PC-3 (cell line): ENCODE results near the gene SOS1. TPM values are rescaled to one million over a fixed set of nuclear protein-coding genes. Genes with fewer than 3 reads are reported as not detected.

Experiments used
- ATAC-seq: fragments of 200-7000 bp; cut with Tn5 transposase; 2 replicates; pipeline ENCODE4 v1.9.1; 2020; ENCODE audit warnings: mild to moderate bottlenecking, moderate library complexity
- BruUV-seq: library from RNA; stranded (reverse); fragments of 400-500 nt; replicated peaks from 2 replicates; lab custom pipeline; 2021; lab: Mats Ljungman, UMichigan
- CTCF ChIA-PET: fragments of 300-600 bp; sonication (Branson Sonifier 250); formaldehyde crosslinking; loops from one replicate; lab custom pipeline; 2022; ENCODE audit warnings: antibody characterized with exemption; lab: Charles Lee
- POLR2A ChIA-PET: fragments of 300-600 bp; sonication (Branson Sonifier 250); formaldehyde crosslinking; loops from one replicate; lab custom pipeline; 2022; ENCODE audit warnings: antibody characterized with exemption; ENCODE audit not compliant: unreplicated experiment; lab: Charles Lee
- DNase-seq: peaks from one replicate; pipeline ENCODE4 v3.0.0-alpha.2; 2015
- H2AFZ ChIP-seq: fragments of 300-600 bp; sonication (generic); 2 replicates; pipeline ENCODE4 v1.6.0; 2016; ENCODE audit warnings: antibody characterized with exemption, low read length
- H3F3A ChIP-seq: fragments of 300-600 bp; sonication (generic); one replicate; pipeline ENCODE4 v1.6.0; 2017; ENCODE audit warnings: antibody characterized with exemption, low read length, control low read depth, mild to moderate bottlenecking; ENCODE audit not compliant: unreplicated experiment
- H3K27ac ChIP-seq: fragments of 300-600 bp; sonication (generic); 2 replicates; pipeline ENCODE4 v1.5.1; 2016; ENCODE audit warnings: mild to moderate bottlenecking, low read length
- H3K27me3 ChIP-seq: fragments of 300-600 bp; sonication (generic); 2 replicates; pipeline ENCODE4 v1.6.1; 2016; ENCODE audit warnings: low read length, mixed read lengths
- H3K36me3 ChIP-seq: fragments of 300-600 bp; sonication (generic); 2 replicates; pipeline ENCODE4 v1.6.1; 2016; ENCODE audit warnings: low read depth, mixed run types, low read length, mixed read lengths
- H3K4me1 ChIP-seq: fragments of 300-600 bp; sonication (generic); 2 replicates; pipeline ENCODE4 v1.5.1; 2016; ENCODE audit warnings: low read length; ENCODE audit not compliant: insufficient read depth
- H3K4me2 ChIP-seq: fragments of 300-600 bp; sonication (generic); 2 replicates; pipeline ENCODE4 v1.6.0; 2016; ENCODE audit warnings: low read length
- H3K4me3 ChIP-seq: fragments of 300-600 bp; sonication (generic); 2 replicates; pipeline ENCODE4 v1.5.1; 2016; ENCODE audit warnings: mild to moderate bottlenecking, low read length, mixed read lengths
- H3K79me2 ChIP-seq: fragments of 300-600 bp; sonication (generic); 2 replicates; pipeline ENCODE4 v1.6.1; 2017; ENCODE audit warnings: low read length, mixed read lengths
- H3K9ac ChIP-seq: fragments of 300-600 bp; sonication (generic); 2 replicates; pipeline ENCODE4 v1.6.0; 2016; ENCODE audit warnings: mild to moderate bottlenecking, low read length
- H3K9me2 ChIP-seq: fragments of 300-600 bp; sonication (generic); replicated peaks from 2 replicates; pipeline ENCODE4 v1.6.1; 2016; ENCODE audit warnings: mixed run types, low read length, mixed read lengths
- H3K9me3 ChIP-seq: fragments of 300-600 bp; sonication (generic); 2 replicates; pipeline ENCODE4 v1.6.1; 2016; ENCODE audit warnings: low read length, mixed read lengths
- H4K20me1 ChIP-seq: fragments of 300-600 bp; sonication (generic); 2 replicates; pipeline ENCODE4 v1.6.1; 2016; ENCODE audit warnings: low read length, mixed read lengths
- EZH2 ChIP-seq: fragments of 300-600 bp; sonication (generic); IDR thresholded peaks from one replicate; pipeline ENCODE4 v1.6.1; 2017; ENCODE audit warnings: antibody characterized with exemption, mild to moderate bottlenecking, low read length; ENCODE audit not compliant: unreplicated experiment
- EZH2phosphoT487 ChIP-seq: fragments of 300-600 bp; sonication (generic); IDR thresholded peaks from 2 replicates; pipeline ENCODE4 v1.6.1; 2018; ENCODE audit warnings: mild to moderate bottlenecking, antibody characterized with exemption, low read length, borderline replicate concordance
- intact Hi-C: fragments of 100-400 bp; cut with micrococcal nuclease; formaldehyde crosslinking; loops from 2 replicates; pipeline ENCODE4 v1.9.0; 2023
- total RNA-seq: library from RNA; depleted of rRNA; stranded (reverse); fragments of >200 nt; gene quantifications from 2 replicates; pipeline ENCODE4 v1.2.3, GENCODE V29; 2014
- TF ChIP-seq, protein P1 (sequence below): fragments of 300-600 bp; sonication (generic); conservative IDR thresholded peaks from 2 replicates; pipeline ENCODE4 v1.5.1; 2017; ENCODE audit warnings: antibody characterized with exemption, low read depth, mild to moderate bottlenecking, low read length

The SOS1 gene
- total RNA-seq, 1 experiment from 2014 or later = 9.7 TPM

DNA sequence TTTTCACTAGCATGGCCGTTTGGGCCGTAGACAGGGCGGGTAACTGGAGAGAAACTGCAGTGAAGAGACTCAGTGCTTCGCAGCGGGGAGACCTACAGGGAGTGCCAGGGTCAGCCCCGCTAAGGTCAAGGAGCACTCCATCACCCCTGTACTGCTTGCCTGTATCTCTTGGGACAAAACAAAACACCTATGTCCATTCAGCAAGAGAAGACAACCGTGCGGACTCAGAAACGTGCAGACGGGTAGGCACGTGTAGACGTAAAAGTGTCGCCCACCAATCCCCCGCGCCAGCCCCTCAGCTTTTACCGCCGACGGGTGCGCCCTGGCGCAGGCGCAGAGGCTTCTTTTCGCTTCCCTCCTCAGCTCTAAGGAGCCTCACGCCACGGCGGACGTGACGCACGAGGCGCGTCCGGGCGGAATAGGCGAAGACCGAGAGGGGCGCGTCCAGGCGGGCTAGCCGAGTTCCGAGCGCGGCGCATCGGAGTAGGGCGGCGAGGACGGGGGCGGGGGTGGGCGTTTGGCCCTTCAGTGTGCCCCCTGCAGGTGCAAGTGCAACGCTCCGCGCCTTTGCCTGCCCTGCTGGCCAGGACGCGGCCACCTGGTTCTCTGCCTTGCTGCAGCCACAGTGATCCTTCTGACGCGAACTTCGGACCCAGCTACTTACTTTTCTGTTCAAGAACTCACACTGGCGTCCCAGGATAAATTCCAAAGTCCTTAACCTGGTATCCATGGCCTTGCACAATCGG is 3.3 kb upstream of the SOS1 start:
- H3K79me2 ChIP-seq = peaks cover 11% of the 10 kb centered on the region
- no TSS peak for BruUV-seq
- H3F3A ChIP-seq = no peaks in the 10 kb centered on the region
- H3K4me1 ChIP-seq = peaks cover 26% of the 10 kb centered on the region
- no peaks in the 10 kb centered on the region for H3K9me3 ChIP-seq
- peak overlapping the region; percentile 73 for H3K4me3 ChIP-seq
- CTCF ChIA-PET = interaction anchor here (0.6 to 1.5 kb wide), 4 partner anchors 74 to 382 kb away, joined by 3 to 13 read pairs (median 8); no protein-coding TSS in a partner anchor
- 0 out of 2 replicates have a peak, but pooled peaks cover 5% of the 10 kb centered on the region for H4K20me1 ChIP-seq
- H3K27ac ChIP-seq = peak overlapping the region; percentile 58
- no peaks in the 10 kb centered on the region for H3K27me3 ChIP-seq
- H3K9me2 ChIP-seq = no peaks in the 10 kb centered on the region
- ATAC-seq = peak; percentile 73
- peak overlapping the region; percentile 88 for H2AFZ ChIP-seq
- peak overlapping the region; percentile 94 for H3K4me2 ChIP-seq
- peak overlapping the region; percentile 83 for H3K9ac ChIP-seq
- TF ChIP-seq, protein P1, sequence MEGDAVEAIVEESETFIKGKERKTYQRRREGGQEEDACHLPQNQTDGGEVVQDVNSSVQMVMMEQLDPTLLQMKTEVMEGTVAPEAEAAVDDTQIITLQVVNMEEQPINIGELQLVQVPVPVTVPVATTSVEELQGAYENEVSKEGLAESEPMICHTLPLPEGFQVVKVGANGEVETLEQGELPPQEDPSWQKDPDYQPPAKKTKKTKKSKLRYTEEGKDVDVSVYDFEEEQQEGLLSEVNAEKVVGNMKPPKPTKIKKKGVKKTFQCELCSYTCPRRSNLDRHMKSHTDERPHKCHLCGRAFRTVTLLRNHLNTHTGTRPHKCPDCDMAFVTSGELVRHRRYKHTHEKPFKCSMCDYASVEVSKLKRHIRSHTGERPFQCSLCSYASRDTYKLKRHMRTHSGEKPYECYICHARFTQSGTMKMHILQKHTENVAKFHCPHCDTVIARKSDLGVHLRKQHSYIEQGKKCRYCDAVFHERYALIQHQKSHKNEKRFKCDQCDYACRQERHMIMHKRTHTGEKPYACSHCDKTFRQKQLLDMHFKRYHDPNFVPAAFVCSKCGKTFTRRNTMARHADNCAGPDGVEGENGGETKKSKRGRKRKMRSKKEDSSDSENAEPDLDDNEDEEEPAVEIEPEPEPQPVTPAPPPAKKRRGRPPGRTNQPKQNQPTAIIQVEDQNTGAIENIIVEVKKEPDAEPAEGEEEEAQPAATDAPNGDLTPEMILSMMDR = peak; percentile 61
- no peak for TF ChIP-seq EZH2
- no peaks in the 10 kb centered on the region for H3K36me3 ChIP-seq
- POLR2A ChIA-PET = interaction anchor here (0.5 to 1.0 kb wide), 3 partner anchors 53 to 373 kb away, joined by 3 to 11 read pairs (median 6); partner anchors contain the start of gene SRSF7
- intact Hi-C loops = no loop called here
- peak; percentile 98 for DNase-seq

GRCh38 chr2:39123436-39123999 is 2.7 kb upstream of the SOS1 start:
- H3K9me2 ChIP-seq = no peaks in the 10 kb centered on the region
- no peaks in the 10 kb centered on the region for H3F3A ChIP-seq
- H3K4me2 ChIP-seq = peak overlapping the region; percentile 94
- no peaks in the 10 kb centered on the region for H3K36me3 ChIP-seq
- no peak for DNase-seq
- no peak for TF ChIP-seq EZH2phosphoT487
- TF ChIP-seq, protein P1 = no peak
- TF ChIP-seq EZH2 = no peak
- TSS peak; percentile 27 for BruUV-seq
- peak overlapping the region; percentile 88 for H2AFZ ChIP-seq
- H3K27me3 ChIP-seq = no peaks in the 10 kb centered on the region
- H3K79me2 ChIP-seq = peaks cover 17% of the 10 kb centered on the region
- peak overlapping the region; percentile 83 for H3K9ac ChIP-seq
- H3K4me1 ChIP-seq = peaks cover 29% of the 10 kb centered on the region
- peak overlapping the region; percentile 73 for H3K4me3 ChIP-seq
- POLR2A ChIA-PET = interaction anchor here (1.0 kb wide), 1 partner anchor 372 kb away, joined by 11 read pairs; the partner anchor contains the start of gene SRSF7
- peak overlapping the region; percentile 58 for H3K27ac ChIP-seq
- ATAC-seq = no peak
- intact Hi-C loops = no loop called here
- no peaks in the 10 kb centered on the region for H3K9me3 ChIP-seq
- H4K20me1 ChIP-seq = 0 out of 2 replicates have a peak, but pooled peaks cover 9% of the 10 kb centered on the region
- CTCF ChIA-PET = interaction anchor here (1.2 to 1.5 kb wide), 2 partner anchors 104 to 106 kb away, joined by 3 to 12 read pairs; no protein-coding TSS in a partner anchor
